ENCODE data around the gene MACROD1.

- TF ChIP-seq POLR2A (IDR thresholded peaks at IDR 0.05; ENCODE audit: low read length) (no peak), GATA1 (IDR thresholded peaks at IDR 0.05; ENCODE audit: low read depth, low read length) (no peak)
These were observed 112.8 kb downstream of the MACROD1 start for GRCh38 chr11:64052938-64053622.

Measured in erythroblast (primary cell).